Neural cell (in vitro differentiated cells): ENCODE data around the gene C15orf40. TPM values are rescaled to one million over a fixed set of nuclear protein-coding genes. Genes with fewer than 3 reads are reported as not detected.

Experiments
- H2AFZ ChIP-seq: fragments of 200-600, 300-800 bp; sonication (generic), shearing (Covaris generic); 2 replicates; pipeline ENCODE4 v1.6.0; 2014; ENCODE audit warnings: low read depth, mild to moderate bottlenecking, antibody characterized with exemption, low read length, moderate library complexity
- H3F3A ChIP-seq: fragments of 200-600 bp; shearing (Covaris generic); 2 replicates; pipeline ENCODE4 v1.6.1; 2016; ENCODE audit warnings: mild to moderate bottlenecking, moderate library complexity, mixed read lengths, antibody characterized with exemption, low read length; ENCODE audit not compliant: insufficient read depth, poor library complexity, severe bottlenecking
- H3K27ac ChIP-seq: fragments of 200-600, 300-800 bp; sonication (generic), shearing (Covaris generic); 2 replicates; pipeline ENCODE4 v1.5.1; 2014; ENCODE audit warnings: mild to moderate bottlenecking, low read length, moderate library complexity
- H3K27me3 ChIP-seq: fragments of 300-800, 200-600 bp; sonication (generic), shearing (Covaris generic); 2 replicates; pipeline ENCODE4 v1.6.0; 2014; ENCODE audit warnings: mild to moderate bottlenecking, low read depth, low read length, moderate library complexity; ENCODE audit not compliant: insufficient read depth
- H3K36me3 ChIP-seq: fragments of 300-800, 200-600 bp; sonication (generic), shearing (Covaris generic); 2 replicates; pipeline ENCODE4 v1.5.1; 2014; ENCODE audit warnings: mild to moderate bottlenecking, antibody characterized with exemption, low read length, moderate library complexity; ENCODE audit not compliant: insufficient read depth
- H3K4me2 ChIP-seq: fragments of 300-800, 200-600 bp; sonication (generic), shearing (Covaris generic); 2 replicates; pipeline ENCODE4 v1.6.0; 2014; ENCODE audit warnings: mild to moderate bottlenecking, low read length
- H3K4me3 ChIP-seq: fragments of 300-800, 200-600 bp; sonication (generic), shearing (Covaris generic); 2 replicates; pipeline ENCODE4 v1.5.1; 2014; ENCODE audit warnings: mild to moderate bottlenecking, low read length, moderate library complexity
- H3K79me2 ChIP-seq: fragments of 200-600 bp; shearing (Covaris generic); replicated peaks from 2 replicates; pipeline ENCODE4 v1.6.0; 2014; ENCODE audit warnings: mild to moderate bottlenecking, low read length, moderate library complexity; ENCODE audit not compliant: insufficient read depth
- H3K9ac ChIP-seq: fragments of 300-800, 200-600 bp; sonication (generic), shearing (Covaris generic); 2 replicates; pipeline ENCODE4 v1.6.1; 2016; ENCODE audit warnings: mild to moderate bottlenecking, low read length, mixed read lengths
- H3K9me2 ChIP-seq: fragments of 200-600 bp; shearing (Covaris generic); 2 replicates; pipeline ENCODE4 v1.6.1; 2016; ENCODE audit warnings: mild to moderate bottlenecking, low read length, mixed read lengths; ENCODE audit not compliant: insufficient read depth
- H3K9me3 ChIP-seq: fragments of 200-600, 300-800 bp; sonication (generic), shearing (Covaris generic); 2 replicates; pipeline ENCODE4 v1.6.1; 2016; ENCODE audit warnings: mild to moderate bottlenecking, mixed run types, low read length, moderate library complexity, mixed read lengths
- H4K20me1 ChIP-seq: fragments of 200-600 bp; shearing (Covaris generic); 2 replicates; pipeline ENCODE4 v1.6.1; 2016; ENCODE audit warnings: mild to moderate bottlenecking, mixed run types; ENCODE audit not compliant: insufficient read depth
- EP300 ChIP-seq: fragments of 450-650 bp; conservative IDR thresholded peaks from 2 replicates; pipeline ENCODE4 v1.6.1; 2014; ENCODE audit warnings: antibody characterized with exemption, mild to moderate bottlenecking, moderate library complexity; ENCODE audit not compliant: poor library complexity, severe bottlenecking
- EZH2 ChIP-seq: fragments of 200-600, 300-800 bp; shearing (Covaris generic), sonication (generic); IDR thresholded peaks from 2 replicates; pipeline ENCODE4 v1.6.1; 2014; ENCODE audit warnings: antibody characterized with exemption, low read length, borderline replicate concordance, mild to moderate bottlenecking; ENCODE audit not compliant: insufficient read depth, poor library complexity, severe bottlenecking
- MXI1 ChIP-seq: fragments of 450-650 bp; conservative IDR thresholded peaks from 2 replicates; pipeline ENCODE4 v1.6.1; 2014; ENCODE audit warnings: antibody characterized with exemption, mild to moderate bottlenecking; ENCODE audit not compliant: poor library complexity, severe bottlenecking
- POLR2AphosphoS5 ChIP-seq: IDR thresholded peaks from 2 replicates; pipeline ENCODE4 v1.6.1; 2012
- RAD21 ChIP-seq: fragments of 450-650 bp; conservative IDR thresholded peaks from 2 replicates; pipeline ENCODE4 v1.6.1; 2014; ENCODE audit warnings: antibody characterized with exemption, mild to moderate bottlenecking, moderate library complexity
- SMC3 ChIP-seq: fragments of 450-650 bp; conservative IDR thresholded peaks from 2 replicates; pipeline ENCODE4 v1.6.1; 2014; ENCODE audit warnings: antibody characterized with exemption, mild to moderate bottlenecking, moderate library complexity; ENCODE audit not compliant: poor library complexity
- TAF1 ChIP-seq: IDR thresholded peaks from 2 replicates; pipeline ENCODE4 v1.6.1; 2012; ENCODE audit warnings: low read depth
- polyA plus RNA-seq: library from polyadenylated mRNA; depleted of rRNA; stranded (reverse); fragments of >200 nt; gene quantifications from 2 replicates; pipeline ENCODE4 v1.2.3, GENCODE V29; 2014
- TF ChIP-seq, protein P1 (sequence below): IDR thresholded peaks from 2 replicates; pipeline ENCODE4 v1.6.1; 2012; ENCODE audit warnings: borderline replicate concordance
- TF ChIP-seq, protein P2 (sequence below): fragments of 450-650 bp; IDR thresholded peaks from 2 replicates; pipeline ENCODE4 v1.5.1; 2014; ENCODE audit warnings: antibody characterized with exemption, mild to moderate bottlenecking, moderate library complexity; ENCODE audit not compliant: poor library complexity, severe bottlenecking

C15orf40 gene
- polyA plus RNA-seq, 1 donor from 2014 or later = 17.2 TPM

DNA sequence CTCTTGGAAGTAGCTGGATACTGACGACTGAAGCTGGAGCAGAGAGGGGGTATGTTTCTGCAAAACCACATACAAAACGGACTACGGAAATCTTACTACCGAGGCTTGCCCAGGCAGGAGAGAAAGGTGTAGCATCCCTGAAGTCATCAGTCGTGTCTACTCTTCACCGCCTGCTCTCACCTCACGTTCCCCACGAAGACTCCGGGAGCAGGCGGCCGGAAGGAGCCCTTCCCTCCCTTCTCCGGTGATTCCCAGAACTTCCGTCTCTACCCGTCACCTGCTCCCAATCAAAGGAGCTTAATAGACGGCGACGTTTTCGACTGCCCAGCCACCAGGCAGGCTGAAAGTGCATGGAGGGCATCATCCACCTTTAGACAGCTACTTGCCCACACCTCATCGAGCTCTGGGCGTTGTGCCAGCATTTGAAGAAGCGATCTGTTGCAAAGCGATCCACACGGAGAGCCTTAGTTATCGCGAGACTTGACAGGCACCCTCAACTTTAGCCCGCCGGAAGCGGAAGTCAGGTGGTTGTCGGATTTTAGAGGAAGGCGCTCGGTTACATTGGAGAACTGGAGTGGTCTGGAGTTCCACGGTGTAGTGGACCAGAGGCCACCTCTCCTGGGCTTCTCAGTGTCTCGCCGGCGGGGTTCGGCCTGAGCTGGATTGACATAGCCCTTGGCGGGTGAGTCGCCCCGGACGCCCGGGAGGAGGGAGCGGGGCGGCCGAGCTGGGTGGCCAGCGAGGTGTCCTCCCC is 25.6 kb downstream of the C15orf40 start, which contains the start of gene RAMAC:
TSS of gene RAMAC (plus strand) at position 523 of the 754 bp plus-strand sequence. CDS start 2,809 bp downstream, outside the sequence.
- H3F3A ChIP-seq = no peaks in the 10 kb centered on the region
- peak within 1 kb of the TSS; percentile 98 for H2AFZ ChIP-seq
- peak within 1 kb of the TSS; percentile 96 for H3K4me2 ChIP-seq
- peak; percentile 41 for TF ChIP-seq SMC3
- TF ChIP-seq RAD21 = peak; percentile 50
- TF ChIP-seq MXI1 = peak; percentile 75
- TF ChIP-seq EP300 = peak; percentile 51
- TF ChIP-seq TAF1 = peak; percentile 82
- peak; percentile 86 for TF ChIP-seq POLR2AphosphoS5
- TF ChIP-seq, protein P1, sequence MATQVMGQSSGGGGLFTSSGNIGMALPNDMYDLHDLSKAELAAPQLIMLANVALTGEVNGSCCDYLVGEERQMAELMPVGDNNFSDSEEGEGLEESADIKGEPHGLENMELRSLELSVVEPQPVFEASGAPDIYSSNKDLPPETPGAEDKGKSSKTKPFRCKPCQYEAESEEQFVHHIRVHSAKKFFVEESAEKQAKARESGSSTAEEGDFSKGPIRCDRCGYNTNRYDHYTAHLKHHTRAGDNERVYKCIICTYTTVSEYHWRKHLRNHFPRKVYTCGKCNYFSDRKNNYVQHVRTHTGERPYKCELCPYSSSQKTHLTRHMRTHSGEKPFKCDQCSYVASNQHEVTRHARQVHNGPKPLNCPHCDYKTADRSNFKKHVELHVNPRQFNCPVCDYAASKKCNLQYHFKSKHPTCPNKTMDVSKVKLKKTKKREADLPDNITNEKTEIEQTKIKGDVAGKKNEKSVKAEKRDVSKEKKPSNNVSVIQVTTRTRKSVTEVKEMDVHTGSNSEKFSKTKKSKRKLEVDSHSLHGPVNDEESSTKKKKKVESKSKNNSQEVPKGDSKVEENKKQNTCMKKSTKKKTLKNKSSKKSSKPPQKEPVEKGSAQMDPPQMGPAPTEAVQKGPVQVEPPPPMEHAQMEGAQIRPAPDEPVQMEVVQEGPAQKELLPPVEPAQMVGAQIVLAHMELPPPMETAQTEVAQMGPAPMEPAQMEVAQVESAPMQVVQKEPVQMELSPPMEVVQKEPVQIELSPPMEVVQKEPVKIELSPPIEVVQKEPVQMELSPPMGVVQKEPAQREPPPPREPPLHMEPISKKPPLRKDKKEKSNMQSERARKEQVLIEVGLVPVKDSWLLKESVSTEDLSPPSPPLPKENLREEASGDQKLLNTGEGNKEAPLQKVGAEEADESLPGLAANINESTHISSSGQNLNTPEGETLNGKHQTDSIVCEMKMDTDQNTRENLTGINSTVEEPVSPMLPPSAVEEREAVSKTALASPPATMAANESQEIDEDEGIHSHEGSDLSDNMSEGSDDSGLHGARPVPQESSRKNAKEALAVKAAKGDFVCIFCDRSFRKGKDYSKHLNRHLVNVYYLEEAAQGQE = peak; percentile 72
- TF ChIP-seq, protein P2, sequence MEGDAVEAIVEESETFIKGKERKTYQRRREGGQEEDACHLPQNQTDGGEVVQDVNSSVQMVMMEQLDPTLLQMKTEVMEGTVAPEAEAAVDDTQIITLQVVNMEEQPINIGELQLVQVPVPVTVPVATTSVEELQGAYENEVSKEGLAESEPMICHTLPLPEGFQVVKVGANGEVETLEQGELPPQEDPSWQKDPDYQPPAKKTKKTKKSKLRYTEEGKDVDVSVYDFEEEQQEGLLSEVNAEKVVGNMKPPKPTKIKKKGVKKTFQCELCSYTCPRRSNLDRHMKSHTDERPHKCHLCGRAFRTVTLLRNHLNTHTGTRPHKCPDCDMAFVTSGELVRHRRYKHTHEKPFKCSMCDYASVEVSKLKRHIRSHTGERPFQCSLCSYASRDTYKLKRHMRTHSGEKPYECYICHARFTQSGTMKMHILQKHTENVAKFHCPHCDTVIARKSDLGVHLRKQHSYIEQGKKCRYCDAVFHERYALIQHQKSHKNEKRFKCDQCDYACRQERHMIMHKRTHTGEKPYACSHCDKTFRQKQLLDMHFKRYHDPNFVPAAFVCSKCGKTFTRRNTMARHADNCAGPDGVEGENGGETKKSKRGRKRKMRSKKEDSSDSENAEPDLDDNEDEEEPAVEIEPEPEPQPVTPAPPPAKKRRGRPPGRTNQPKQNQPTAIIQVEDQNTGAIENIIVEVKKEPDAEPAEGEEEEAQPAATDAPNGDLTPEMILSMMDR = no peak
- no peak for TF ChIP-seq EZH2
- no peaks in the 10 kb centered on the region for H3K27me3 ChIP-seq
- H3K9me3 ChIP-seq = no peaks in the 10 kb centered on the region
- peak within 1 kb of the TSS; percentile 73 for H3K4me3 ChIP-seq
- no peaks in the 10 kb centered on the region for H4K20me1 ChIP-seq
- peaks cover 12% of the 10 kb centered on the region for H3K79me2 ChIP-seq
- H3K9me2 ChIP-seq = no peaks in the 10 kb centered on the region
- H3K36me3 ChIP-seq = no peaks in the 10 kb centered on the region
- peak within 1 kb of the TSS; percentile 92 for H3K27ac ChIP-seq
- H3K9ac ChIP-seq = peak within 1 kb of the TSS; percentile 86

DNA sequence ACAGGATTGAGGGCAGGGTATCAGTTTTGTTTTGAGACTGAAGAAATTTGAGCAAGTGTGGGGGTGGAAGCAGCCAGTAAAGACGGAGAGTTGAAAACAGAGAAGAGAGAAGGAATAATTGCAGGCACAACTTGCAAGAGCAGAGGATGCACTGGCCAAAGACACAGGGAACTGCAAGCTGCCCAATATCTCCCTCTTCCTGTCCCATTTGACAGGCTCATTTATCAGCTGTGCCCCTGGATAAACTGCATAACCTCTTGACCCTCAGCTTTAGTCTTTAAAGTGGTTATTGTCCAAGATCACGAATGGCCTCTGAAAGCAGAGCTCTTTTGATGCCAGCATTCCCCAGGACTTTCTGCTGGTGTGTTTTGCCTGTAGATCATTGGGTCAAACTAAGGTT is 30.5 kb downstream of the C15orf40 start:
- no peaks in the 10 kb centered on the region for H3K9me2 ChIP-seq
- H3K4me3 ChIP-seq = no peak overlapping the region
- no peak overlapping the region for H3K4me2 ChIP-seq
- H3K79me2 ChIP-seq = no peaks in the 10 kb centered on the region
- no peak overlapping the region for H3K27ac ChIP-seq
- no peak overlapping the region for H3K9ac ChIP-seq
- no peaks in the 10 kb centered on the region for H3F3A ChIP-seq
- H3K27me3 ChIP-seq = no peaks in the 10 kb centered on the region
- no peak overlapping the region for H2AFZ ChIP-seq
- H3K9me3 ChIP-seq = no peaks in the 10 kb centered on the region
- H3K36me3 ChIP-seq = no peaks in the 10 kb centered on the region
- TF ChIP-seq POLR2AphosphoS5 (no peak), EP300 (no peak), EZH2 (no peak), TAF1 (no peak), SMC3 (no peak), MXI1 (no peak), RAD21 (no peak)
- TF ChIP-seq, protein P2 = no peak
- TF ChIP-seq, protein P1 = no peak
- no peaks in the 10 kb centered on the region for H4K20me1 ChIP-seq
